ENCODE data around the gene TMPRSS11A. TPM values are rescaled to one million over a fixed set of nuclear protein-coding genes. Genes with fewer than 3 reads are reported as not detected.

The TMPRSS11A gene
- total and polyA plus RNA-seq, 8 donors: 0.73 to 17.5 TPM; not detected in 6

DNA sequence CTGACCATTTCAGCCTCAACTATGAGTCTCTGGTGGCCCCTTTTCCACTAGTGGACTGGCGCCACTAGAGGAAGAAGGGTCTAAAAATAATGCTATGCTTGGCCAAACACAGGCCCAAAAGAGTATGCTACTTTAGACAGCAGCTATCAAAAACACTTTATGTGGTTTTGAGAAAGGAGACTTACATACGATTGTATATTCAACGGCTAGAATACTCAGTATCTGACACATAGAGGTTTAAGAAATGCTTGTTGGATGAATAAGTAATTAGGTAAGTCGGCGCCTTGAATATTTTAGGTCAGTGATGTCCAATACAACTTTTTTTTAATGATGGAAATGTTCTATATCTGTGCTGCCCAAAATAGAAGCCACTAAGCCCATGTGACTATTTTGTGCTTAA, 25.7 kb upstream of the TMPRSS11A start:
- Histone ChIP-seq H3K9me3 (no peaks in the 10 kb centered on the region), H3K27ac (no peak overlapping the region), H3K27me3 (no peaks in the 10 kb centered on the region), H3K4me1 (no peaks in the 10 kb centered on the region), H3K4me3 (no peak overlapping the region), H3K36me3 (no peaks in the 10 kb centered on the region)
- intact Hi-C loops (cut with DNase I; ENCODE audit: low total_unique reads): no loop called here
- no peak for DNase-seq
- WGBS, 5 donors: 74 to 90% (median 85%) methylated on average over 5 of the region's 5 CpGs
- TF ChIP-seq POLR2A (IDR thresholded peaks at IDR 0.05) (no peak), POLR2AphosphoS5 (IDR thresholded peaks at IDR 0.05) (no peak), CTCF (IDR thresholded peaks at IDR 0.05) (no peak), EP300 (IDR thresholded peaks at IDR 0.05) (no peak)

- Histone ChIP-seq H3K36me3 (no peaks in the 10 kb centered on the region), H3K4me1 (no peaks in the 10 kb centered on the region), H3K9me3 (peaks cover 0 to 21% (median 6%) of the 10 kb centered on the region in 4 donors), H3K27ac (no peak overlapping the region), H3K27me3 (no peaks in the 10 kb centered on the region), H3K4me3 (no peak overlapping the region)
- no peak for TF ChIP-seq CTCF (IDR thresholded peaks at IDR 0.05)
- TF ChIP-seq POLR2AphosphoS5 (IDR thresholded peaks at IDR 0.05): no peak
- TF ChIP-seq POLR2A (IDR thresholded peaks at IDR 0.05): no peak
- no peak for TF ChIP-seq EP300 (IDR thresholded peaks at IDR 0.05)
- 43 to 66% (median 61%) methylated on average over 2 of the region's 2 CpGs for WGBS, 5 donors
- intact Hi-C loops (cut with DNase I; ENCODE audit: low total_unique reads): no loop called here
- no peak for DNase-seq
Measured at GRCh38 chr4:67983333-67983732, 20.0 kb upstream of the TMPRSS11A start.

DNA sequence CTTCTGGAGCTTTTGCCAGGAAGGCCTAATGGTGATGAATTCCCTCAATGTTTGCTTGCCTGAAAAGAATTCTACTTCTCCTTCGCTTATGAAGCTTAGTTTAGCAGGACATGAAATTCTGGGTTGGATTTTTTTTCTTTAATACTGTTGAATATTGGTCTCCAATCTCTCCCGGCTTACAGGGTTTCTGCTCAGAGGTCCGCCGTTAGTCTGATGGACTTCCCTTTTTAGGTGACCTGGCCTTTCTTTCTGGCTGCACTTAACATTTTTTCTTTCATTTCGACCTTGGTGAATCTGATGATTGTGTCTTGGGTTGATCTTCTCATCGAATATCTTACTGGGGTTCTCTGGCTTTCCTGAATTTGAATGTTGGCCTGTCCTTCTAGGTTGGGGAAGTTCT, 17.2 kb upstream of the TMPRSS11A start:
- DNase-seq: no peak
- no peaks in the 10 kb centered on the region for H3K36me3 ChIP-seq
- no peaks in the 10 kb centered on the region for H3K4me1 ChIP-seq
- no peak overlapping the region for H3K27ac ChIP-seq
- peaks cover 0 to 28% (median 14%) of the 10 kb centered on the region in 4 donors for H3K9me3 ChIP-seq
- WGBS, 5 donors: 86 to 94% (median 92%) methylated on average over 6 of the region's 6 CpGs
- no peak overlapping the region for H3K4me3 ChIP-seq
- no peak for TF ChIP-seq EP300 (IDR thresholded peaks at IDR 0.05)
- no peak for TF ChIP-seq CTCF (IDR thresholded peaks at IDR 0.05)
- TF ChIP-seq POLR2AphosphoS5 (IDR thresholded peaks at IDR 0.05): no peak
- no peak for TF ChIP-seq POLR2A (IDR thresholded peaks at IDR 0.05)
- no peaks in the 10 kb centered on the region for H3K27me3 ChIP-seq
- intact Hi-C loops (cut with DNase I; ENCODE audit: low total_unique reads): no loop called here

- Histone ChIP-seq H3K27ac (no peak overlapping the region), H3K27me3 (no peaks in the 10 kb centered on the region), H3K9me3 (peaks cover 0 to 22% (median 16%) of the 10 kb centered on the region in 4 donors), H3K4me1 (no peaks in the 10 kb centered on the region), H3K4me3 (no peak overlapping the region), H3K36me3 (no peaks in the 10 kb centered on the region)
- 48 to 77% (median 69%) methylated on average over 1 of the region's 1 CpG for WGBS, 5 donors
- intact Hi-C loops (cut with DNase I; ENCODE audit: low total_unique reads): no loop called here
- no peak for DNase-seq
- TF ChIP-seq POLR2AphosphoS5 (IDR thresholded peaks at IDR 0.05): no peak
- TF ChIP-seq CTCF (IDR thresholded peaks at IDR 0.05): no peak
- no peak for TF ChIP-seq POLR2A (IDR thresholded peaks at IDR 0.05)
- TF ChIP-seq EP300 (IDR thresholded peaks at IDR 0.05): no peak
Measured at GRCh38 chr4:67973608-67974007, 10.3 kb upstream of the TMPRSS11A start.
